ENCODE data around the gene MRRF. TPM values are rescaled to one million over a fixed set of nuclear protein-coding genes. Genes with fewer than 3 reads are reported as not detected.
A peak's percentile ranks its signal among the peaks of the same experiment; 100 is the strongest.

The MRRF gene
- total RNA-seq (10 to 100 TPM; 24.9 to 33.8 (median 28.7) TPM), polyA plus RNA-seq (23.1 TPM)
- long read RNA-seq, donor 1, full-length matches to known transcripts, result 28 of 45 reads
- long read RNA-seq, donor 1, partial matches to known transcripts, result 4 of 45 reads
- long read RNA-seq, donor 1, other reads (novel, unspliced or antisense), result 13 of 45 reads
- long read RNA-seq, donor 2, full-length matches to known transcripts, result 17 of 25 reads
- long read RNA-seq, donor 2, partial matches to known transcripts, result 2 of 25 reads
- long read RNA-seq, donor 2, other reads (novel, unspliced or antisense), result 6 of 25 reads
- long read RNA-seq, donor 3, full-length matches to known transcripts, result 72 of 119 reads
- long read RNA-seq, donor 3, partial matches to known transcripts, result 16 of 119 reads
- long read RNA-seq, donor 3, other reads (novel, unspliced or antisense), result 31 of 119 reads
- long read RNA-seq, donor 4, full-length matches to known transcripts, result 10 of 18 reads
- long read RNA-seq, donor 4, partial matches to known transcripts, result 0 of 18 reads
- long read RNA-seq, donor 4, other reads (novel, unspliced or antisense), result 8 of 18 reads

DNA sequence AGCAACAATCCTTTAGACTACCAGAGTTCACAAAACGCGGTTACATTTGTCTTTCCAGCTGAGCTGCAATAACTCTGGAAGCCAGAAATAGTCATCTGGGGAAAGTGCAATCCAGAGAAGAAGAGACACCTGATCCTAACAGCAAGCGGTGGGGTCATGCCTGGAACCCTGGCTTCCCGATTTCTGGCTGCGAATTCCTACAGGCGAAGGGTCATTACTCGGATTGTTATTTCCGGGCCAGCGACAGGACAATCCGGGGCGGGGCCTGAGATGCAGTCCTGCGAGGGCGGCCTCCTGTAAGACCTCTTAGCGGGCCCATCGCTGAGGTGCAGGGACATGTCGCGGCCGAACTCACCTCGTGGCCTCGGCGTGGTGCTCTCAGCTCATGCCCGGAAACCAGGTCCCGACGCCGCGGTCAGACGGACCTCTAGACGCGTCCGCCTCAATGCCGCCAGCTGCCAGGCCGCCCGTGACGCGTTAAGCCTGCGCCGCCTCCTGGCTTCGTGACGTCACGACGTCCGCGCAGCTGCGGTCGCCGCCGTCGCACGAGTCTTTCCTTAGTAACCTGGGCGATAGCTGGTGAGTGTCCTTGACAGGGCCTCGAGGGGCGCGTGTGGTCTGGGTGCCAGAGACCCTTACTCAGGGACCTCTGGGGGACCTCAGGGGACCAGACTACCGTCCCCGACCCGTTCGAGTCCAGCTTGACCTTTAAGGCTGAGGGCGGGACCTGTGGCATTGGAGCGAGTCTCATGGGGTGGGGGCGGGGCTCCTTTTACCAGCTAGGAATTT lies at the start of gene MRRF, which contains the start of gene RBM18:
TSS of gene MRRF (plus strand) at position 523 of the 789 bp plus-strand sequence. CDS start 6,010 bp downstream, outside the sequence.
TSS of gene RBM18 (minus strand) at position 481 of the 789 bp plus-strand sequence. CDS start 3,348 bp downstream, outside the sequence.
- Histone ChIP-seq H3K27ac (ENCODE audit: low read length) (peak within 1 kb of the TSS; percentile 74), H3K27me3 (ENCODE audit: control insufficient read depth, insufficient read depth) (no peaks in the 10 kb centered on the region), H3K4me3 (ENCODE audit: low read length) (peak within 1 kb of the TSS; percentile 48), H3K9me3 (ENCODE audit: control insufficient read depth, low read length) (no peaks in the 10 kb centered on the region), H3K4me1 (ENCODE audit: control insufficient read depth, insufficient read depth, low read length) (peaks cover 7% of the 10 kb centered on the region)
- WGBS, result under 1% methylated on average over 60 of the region's 60 CpGs
- peak; percentile 90 to 96 (median 96) for DNase-seq
- peak; percentile 91 to 96 for ATAC-seq
- intact Hi-C loops (cut with DNase I), result loop anchor here in 1 of 4 donors (10.0 kb wide), 1 partner anchor 80 kb away; no protein-coding TSS in a partner anchor

DNA sequence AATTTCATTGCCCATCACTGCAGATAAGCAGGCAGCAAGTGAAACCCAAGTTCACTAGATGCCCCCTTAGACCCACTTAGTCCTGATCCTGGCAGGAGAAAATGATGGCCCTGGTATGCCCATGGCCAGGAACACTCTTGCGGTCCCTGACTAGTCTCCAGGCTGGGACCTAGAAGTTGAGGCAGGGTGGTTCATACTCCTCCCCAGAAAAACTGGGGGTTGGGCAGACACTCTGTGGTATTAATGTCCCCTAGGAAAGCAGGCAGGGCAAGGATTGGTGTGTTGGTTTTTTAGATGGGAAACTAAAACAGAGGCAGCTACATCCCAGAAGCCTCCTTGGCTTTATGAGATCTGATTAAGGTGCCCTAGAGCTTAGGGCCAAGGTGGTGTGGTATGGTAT lies 49.0 kb upstream of the MRRF start:
- no peak overlapping the region for H3K27ac ChIP-seq (ENCODE audit: low read length)
- H3K27me3 ChIP-seq (ENCODE audit: control insufficient read depth, insufficient read depth), result no peaks in the 10 kb centered on the region
- H3K4me1 ChIP-seq (ENCODE audit: control insufficient read depth, insufficient read depth, low read length), result peaks cover 6% of the 10 kb centered on the region
- intact Hi-C loops (cut with DNase I), result no loop called here
- DNase-seq (no peak), ATAC-seq (no peak)
- no peaks in the 10 kb centered on the region for H3K9me3 ChIP-seq (ENCODE audit: control insufficient read depth, low read length)
- WGBS, result 87% methylated on average over 1 of the region's 1 CpG
- H3K4me3 ChIP-seq (ENCODE audit: low read length), result no peak overlapping the region

- no peak for DNase-seq
- H3K27me3 ChIP-seq (ENCODE audit: control insufficient read depth, insufficient read depth), result no peaks in the 10 kb centered on the region
- peaks cover 6% of the 10 kb centered on the region for H3K4me1 ChIP-seq (ENCODE audit: control insufficient read depth, insufficient read depth, low read length)
- H3K27ac ChIP-seq (ENCODE audit: low read length), result no peak overlapping the region
- no peaks in the 10 kb centered on the region for H3K9me3 ChIP-seq (ENCODE audit: control insufficient read depth, low read length)
- intact Hi-C loops (cut with DNase I), result no loop called here
- 67% methylated on average over 4 of the region's 4 CpGs for WGBS
- no peak for ATAC-seq
- no peak overlapping the region for H3K4me3 ChIP-seq (ENCODE audit: low read length)
Measured at GRCh38 chr9:122216138-122216797, 48.4 kb upstream of the MRRF start.

DNA sequence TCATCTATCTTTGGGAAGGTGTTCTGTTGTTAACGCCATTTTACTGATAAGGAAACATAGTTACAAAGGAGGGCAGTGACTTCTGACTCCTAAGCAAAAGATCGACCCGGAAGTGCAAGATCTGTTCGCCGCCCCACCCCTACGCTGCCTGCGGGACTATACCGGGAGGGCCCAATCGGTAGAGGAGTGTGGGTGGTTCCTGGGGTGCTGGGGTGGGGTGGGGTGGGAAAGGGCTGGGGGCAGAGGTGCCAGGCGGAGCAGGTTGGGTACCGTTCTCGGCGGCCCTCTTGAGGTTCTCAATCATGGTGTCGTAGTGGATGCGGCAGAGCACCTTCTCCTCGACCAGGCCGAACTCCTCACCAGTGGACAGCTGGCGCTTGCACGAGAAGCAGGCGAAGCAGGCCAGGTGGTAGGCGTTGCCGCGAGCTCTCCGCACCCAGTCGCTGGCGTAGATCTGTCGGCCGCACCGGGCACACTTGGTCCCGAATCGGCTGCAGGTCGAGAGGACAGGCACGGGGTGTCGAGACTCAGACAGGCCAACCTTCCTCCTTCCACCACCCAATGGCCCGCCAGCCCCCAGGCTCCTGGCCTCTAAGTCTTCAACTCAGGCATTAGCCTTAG lies 47.8 kb upstream of the MRRF start:
- intact Hi-C loops (cut with DNase I), result no loop called here
- Histone ChIP-seq H3K27me3 (ENCODE audit: control insufficient read depth, insufficient read depth) (no peaks in the 10 kb centered on the region), H3K27ac (ENCODE audit: low read length) (no peak overlapping the region), H3K4me3 (ENCODE audit: low read length) (no peak overlapping the region), H3K9me3 (ENCODE audit: control insufficient read depth, low read length) (no peaks in the 10 kb centered on the region), H3K4me1 (ENCODE audit: control insufficient read depth, insufficient read depth, low read length) (peaks cover 6% of the 10 kb centered on the region)
- DNase-seq (no peak), ATAC-seq (no peak)
- 45% methylated on average over 35 of the region's 35 CpGs for WGBS

DNA sequence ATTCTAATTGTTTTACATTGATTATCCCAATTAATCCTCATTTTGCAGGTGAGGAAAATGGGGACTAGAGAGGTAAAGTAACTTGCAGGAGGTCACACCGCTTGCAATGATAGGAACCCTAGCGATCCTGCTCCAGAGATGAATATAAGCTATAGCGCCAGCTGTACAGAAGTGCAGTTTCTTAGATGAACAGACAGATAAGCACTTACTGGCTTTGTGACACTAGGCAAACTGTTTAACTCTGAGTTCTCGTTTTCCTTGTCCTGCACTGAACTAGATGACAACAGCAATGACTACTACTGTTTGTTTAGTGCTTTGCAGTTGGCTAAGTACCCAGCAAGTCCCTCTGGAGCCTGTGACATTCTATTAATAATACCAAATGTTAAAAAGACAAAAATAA lies 47.0 kb upstream of the MRRF start:
- no peak overlapping the region for H3K27ac ChIP-seq (ENCODE audit: low read length)
- DNase-seq, result no peak
- peaks cover 6% of the 10 kb centered on the region for H3K4me1 ChIP-seq (ENCODE audit: control insufficient read depth, insufficient read depth, low read length)
- H3K4me3 ChIP-seq (ENCODE audit: low read length), result no peak overlapping the region
- WGBS, result 51% methylated on average over 4 of the region's 4 CpGs
- no peaks in the 10 kb centered on the region for H3K9me3 ChIP-seq (ENCODE audit: control insufficient read depth, low read length)
- ATAC-seq, result no peak
- intact Hi-C loops (cut with DNase I), result no loop called here
- H3K27me3 ChIP-seq (ENCODE audit: control insufficient read depth, insufficient read depth), result no peaks in the 10 kb centered on the region

DNA sequence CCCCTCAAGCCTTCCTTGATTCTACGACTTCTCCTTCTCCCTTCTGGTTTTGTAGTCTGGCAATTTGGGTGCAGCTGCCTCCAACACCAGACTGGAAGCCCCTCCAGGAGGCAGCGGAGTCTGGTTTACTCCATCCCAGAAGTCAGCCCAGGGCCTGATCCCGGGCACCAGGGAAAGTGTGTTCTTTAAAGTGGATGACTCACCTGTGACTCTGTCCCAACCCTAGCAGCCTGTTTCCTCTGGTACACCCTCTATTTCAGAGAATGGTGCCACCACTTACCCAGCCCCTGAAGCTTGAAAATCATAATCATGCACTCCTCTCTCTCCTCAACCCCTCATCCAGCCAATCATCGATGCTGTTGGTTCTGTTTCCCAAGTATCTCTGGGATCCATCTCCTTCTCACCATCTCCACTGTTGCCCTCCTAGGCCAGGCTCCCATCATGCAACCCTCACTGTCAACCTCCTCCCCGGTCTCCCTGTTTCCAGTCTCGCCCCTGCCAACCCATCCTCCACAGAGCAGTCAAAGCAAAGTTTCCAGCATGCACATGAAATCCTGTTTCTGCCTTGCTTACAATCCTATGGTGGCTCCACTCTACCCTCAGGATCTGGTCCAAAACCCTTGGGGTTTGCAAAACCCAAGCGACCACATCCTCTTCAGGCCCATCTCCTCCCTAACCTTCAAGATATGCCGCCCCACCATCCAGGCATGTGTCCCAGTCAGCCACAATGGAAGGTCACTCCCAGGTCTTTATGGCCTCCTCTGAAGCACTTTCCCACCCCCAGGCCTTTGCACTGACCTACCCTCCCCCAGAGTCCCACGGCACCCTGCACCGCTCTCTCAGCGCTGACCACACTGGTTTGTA lies 46.4 kb upstream of the MRRF start:
- Histone ChIP-seq H3K4me3 (ENCODE audit: low read length) (no peak overlapping the region), H3K9me3 (ENCODE audit: control insufficient read depth, low read length) (no peaks in the 10 kb centered on the region), H3K27me3 (ENCODE audit: control insufficient read depth, insufficient read depth) (no peaks in the 10 kb centered on the region), H3K4me1 (ENCODE audit: control insufficient read depth, insufficient read depth, low read length) (peaks cover 6% of the 10 kb centered on the region), H3K27ac (ENCODE audit: low read length) (no peak overlapping the region)
- intact Hi-C loops (cut with DNase I), result no loop called here
- no peak for ATAC-seq
- 46% methylated on average over 11 of the region's 11 CpGs for WGBS
- no peak for DNase-seq

DNA sequence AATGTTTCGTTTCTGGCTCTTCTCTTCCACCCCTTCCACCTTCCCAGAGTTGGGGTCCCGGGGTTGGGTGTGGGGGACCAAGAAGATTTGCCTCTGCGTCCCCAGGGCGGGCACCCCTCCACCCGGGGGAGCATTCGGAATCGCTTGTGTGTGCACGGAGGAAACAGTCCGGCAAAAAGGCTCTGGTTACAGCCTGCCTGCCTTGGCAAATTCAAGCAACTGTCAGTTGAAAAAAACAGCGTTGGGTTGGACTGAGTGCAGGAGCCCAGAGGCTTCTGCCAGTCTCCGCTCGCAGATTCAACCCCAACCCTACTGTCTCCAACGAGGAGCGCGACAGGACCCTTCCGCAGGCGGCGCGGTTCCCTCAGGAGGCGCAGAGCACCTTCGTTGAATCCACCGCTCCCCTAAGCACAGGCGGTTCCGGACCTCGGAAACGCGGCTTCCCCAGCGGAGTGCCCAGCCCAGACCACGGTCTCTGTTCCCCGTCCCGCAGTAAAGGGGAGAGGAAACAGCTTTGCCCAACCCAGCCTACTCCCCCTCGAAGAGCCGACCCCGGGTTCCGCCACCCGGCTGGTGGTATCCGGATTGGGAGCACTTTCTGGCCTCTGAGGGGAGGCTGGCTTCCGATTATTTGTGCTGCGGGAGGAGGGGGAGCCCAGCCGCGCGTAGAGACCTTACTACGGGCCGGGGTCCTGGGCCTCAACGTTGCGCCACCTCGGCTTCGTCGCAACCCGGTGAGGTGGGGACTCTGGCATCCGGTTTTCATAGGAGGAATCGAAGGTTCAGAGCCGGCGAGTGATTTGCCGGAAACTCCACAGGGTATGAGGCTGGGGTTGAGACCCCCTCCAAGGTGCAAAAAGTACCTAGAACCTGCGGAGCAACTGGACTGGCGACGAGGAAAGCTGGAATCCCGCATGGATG lies 45.5 kb upstream of the MRRF start:
- peak in 1 of 2 donors; percentile 22 for ATAC-seq
- intact Hi-C loops (cut with DNase I), result no loop called here
- 9% methylated on average over 59 of the region's 59 CpGs for WGBS

GRCh38 chr9:122219856-122220672 lies 44.6 kb upstream of the MRRF start:
- Histone ChIP-seq H3K9me3 (ENCODE audit: control insufficient read depth, low read length) (no peaks in the 10 kb centered on the region), H3K27me3 (ENCODE audit: control insufficient read depth, insufficient read depth) (no peaks in the 10 kb centered on the region), H3K27ac (ENCODE audit: low read length) (no peak overlapping the region), H3K4me3 (ENCODE audit: low read length) (peak overlapping the region; percentile 1), H3K4me1 (ENCODE audit: control insufficient read depth, insufficient read depth, low read length) (peaks cover 6% of the 10 kb centered on the region)
- 21% methylated on average over 57 of the region's 57 CpGs for WGBS
- ATAC-seq (no peak), DNase-seq (peak in 1 of 3 donors; percentile 51)
- intact Hi-C loops (cut with DNase I), result no loop called here

More for the DNA sequence above, 45.5 kb upstream of the MRRF start:
- H3K27ac ChIP-seq (ENCODE audit: low read length), result no peak overlapping the region
- peaks cover 6% of the 10 kb centered on the region for H3K4me1 ChIP-seq (ENCODE audit: control insufficient read depth, insufficient read depth, low read length)
- peak overlapping the region; percentile 1 for H3K4me3 ChIP-seq (ENCODE audit: low read length)
- no peak for DNase-seq
- H3K9me3 ChIP-seq (ENCODE audit: control insufficient read depth, low read length), result no peaks in the 10 kb centered on the region
- no peaks in the 10 kb centered on the region for H3K27me3 ChIP-seq (ENCODE audit: control insufficient read depth, insufficient read depth)
